Right lobe of liver (tissue), 6 donors: ENCODE measurements around the gene TSPAN31. TPM values are rescaled to one million over a fixed set of nuclear protein-coding genes. Genes with fewer than 3 reads are reported as not detected.
"Not testable (repeated sequence)": the region's sequence is repeated elsewhere in the genome, so short reads cannot be mapped to it uniquely, and the experiment has no call there.

Experiments used
- ATAC-seq, 4 donors: fragments of 200-7000 bp; cut with Tn5 transposase; one replicate each; pipeline ENCODE4 v1.9.1; 2020; ENCODE audit warnings: mild to moderate bottlenecking in 4 of 4, moderate library complexity in 4 of 4
- DNase-seq, 3 donors: peaks; one replicate each; pipeline ENCODE4 v3.0.0-alpha.2; 2020
- H3K27ac ChIP-seq, 3 donors: fragments of 200-600 bp; one replicate each; pipeline ENCODE4 v1.8.0; 2022
- H3K27me3 ChIP-seq, 2 donors: fragments of 200-600 bp; one replicate each; pipeline ENCODE4 v1.8.0; 2022
- H3K36me3 ChIP-seq, 4 donors: fragments of 200-600 bp; sonication (generic) in 1 of 4; one replicate each; pipeline versions ENCODE4 v1.5.1 to v1.8.0; 2017 to 2022; ENCODE audit warnings: control low read depth in 1 of 4
- H3K4me1 ChIP-seq, 4 donors: fragments of 200-600 bp; sonication (generic) in 1 of 4; one replicate each; pipeline versions ENCODE4 v1.5.1 to v1.8.0; 2017 to 2022; ENCODE audit warnings: control low read depth in 1 of 4
- H3K4me3 ChIP-seq, 3 donors: fragments of 200-600 bp; one replicate each; pipeline ENCODE4 v1.8.0; 2022
- H3K9me3 ChIP-seq, 4 donors: fragments of 200-600 bp; sonication (generic) in 1 of 4; one replicate each; pipeline versions ENCODE4 v1.5.1 to v1.8.0; 2017 to 2022; ENCODE audit warnings: control low read depth in 1 of 4
- CTCF ChIP-seq, 4 donors: fragments of 200-600 bp in 3 of 4; fragments of 450-650 bp in 1 of 4; IDR thresholded peaks; one replicate each; pipeline versions ENCODE4 v1.5.1 to v1.8.0; 2016 to 2022; ENCODE audit warnings: antibody characterized with exemption in 4 of 4, mild to moderate bottlenecking in 2 of 4
- POLR2A ChIP-seq: fragments of 450-650 bp; IDR thresholded peaks from one replicate; pipeline ENCODE4 v1.6.1; 2017; ENCODE audit warnings: antibody characterized with exemption, mild to moderate bottlenecking
- WGBS: methylation state at CpG from one replicate; pipeline ENCODE4 v1.1.6; 2018; ENCODE audit warnings: low coverage, low lambda C conversion rate; ENCODE audit not compliant: insufficient coverage; ENCODE audit errors: missing lambda C conversion rate; 5-methylcytosine and 5-hydroxymethylcytosine counted together
- intact Hi-C, 2 donors: fragments of 100-400 bp; cut with DNase I; formaldehyde crosslinking; loops; one replicate each; pipeline versions ENCODE4 v1.11.2 to v1.14.1; 2022
- total RNA-seq, 6 experiments: library from RNA; depleted of rRNA in 2 of 6; stranded (reverse); fragments of >200 nt in 2 of 6; fragmentation: NEBNext Ultra II Directional in 3 of 6; extraction: Animal tissue kit (Norgen Biotek cat#: 25700) in 3 of 6; gene quantifications; one replicate each; pipeline versions ENCODE4 v1.1.0 to v1.2.4, GENCODE V29; 2016 to 2023
- donor health status: DM: no; HTN: yes; CAD: no.
- donor health status: DM: no; HTN: no; CAD: no.
- donor health status: DM: no; HTN: no; CAD: no.
- donor health status: DM: no; HTN: yes; CAD: no.
- donor health status: DM: no; HTN: yes; CAD: no.

Gene TSPAN31
- total RNA-seq, 6 experiments from 2014 or later, result 15.1 to 34.4 (median 20.6) TPM

GRCh38 chr12:57771236-57771872, 26.5 kb downstream of the TSPAN31 start:
- ATAC-seq (peak; percentile 78 to 82 (median 79)), DNase-seq (peak; percentile 86 to 89 (median 89))
- H3K27me3 ChIP-seq, result no peaks in the 10 kb centered on the region
- intact Hi-C loops, result no loop called here
- peak overlapping the region; percentile 72 to 88 (median 79) for H3K4me3 ChIP-seq
- TF ChIP-seq POLR2A (no peak), CTCF (IDR thresholded peaks at IDR 0.05) (no peak)
- H3K27ac ChIP-seq, result peak overlapping the region; percentile 75 to 96 (median 75)
- under 1% methylated on average over 15 of the region's 16 CpGs for WGBS
- no peaks in the 10 kb centered on the region for H3K36me3 ChIP-seq
- H3K4me1 ChIP-seq, result peaks cover 2 to 11% (median 7%) of the 10 kb centered on the region in 4 donors
- no peaks in the 10 kb centered on the region for H3K9me3 ChIP-seq

- intact Hi-C loops, result no loop called here
- Histone ChIP-seq H3K27ac (peak within 1 kb of the TSS; percentile 75 to 96 (median 75)), H3K9me3 (no peaks in the 10 kb centered on the region), H3K4me1 (peaks cover 2 to 11% (median 7%) of the 10 kb centered on the region in 4 donors), H3K27me3 (no peaks in the 10 kb centered on the region), H3K36me3 (no peaks in the 10 kb centered on the region), H3K4me3 (peak within 1 kb of the TSS; percentile 72 to 88 (median 79))
- DNase-seq (peak; percentile 93 to 95 (median 95)), ATAC-seq (peak; percentile 92 to 96 (median 94))
- TF ChIP-seq POLR2A (peak; percentile 78), CTCF (IDR thresholded peaks at IDR 0.05) (no peak)
- WGBS, result 0% methylated on average over 22 of the region's 28 CpGs
Measured at GRCh38 chr12:57771873-57772428, 27.1 kb downstream of the TSPAN31 start, which contains the start of gene METTL1. TSS of gene METTL1 (minus strand) at chr12:57772105. CDS start at chr12:57772083, 22 bp downstream.

- Histone ChIP-seq H3K27me3 (no peaks in the 10 kb centered on the region), H3K4me1 (peaks cover 2 to 11% (median 7%) of the 10 kb centered on the region in 4 donors), H3K9me3 (no peaks in the 10 kb centered on the region), H3K36me3 (no peaks in the 10 kb centered on the region), H3K4me3 (peak within 1 kb of the TSS; percentile 72 to 88 (median 79)), H3K27ac (peak within 1 kb of the TSS; percentile 75 to 96 (median 75))
- peak; percentile 74 to 77 (median 77) for DNase-seq
- WGBS, result 9% methylated on average over 21 of the region's 67 CpGs
- peak; percentile 73 to 78 (median 76) for ATAC-seq
- TF ChIP-seq POLR2A, result no peak
- TF ChIP-seq CTCF (IDR thresholded peaks at IDR 0.05), result no peak
- intact Hi-C loops, result no loop called here
Measured at GRCh38 chr12:57772429-57773322, 27.8 kb downstream of the TSPAN31 start, which contains the start of gene EEF1AKMT3. TSS of gene EEF1AKMT3 (plus strand) at chr12:57772614. CDS start at chr12:57772725, 111 bp downstream.

DNA sequence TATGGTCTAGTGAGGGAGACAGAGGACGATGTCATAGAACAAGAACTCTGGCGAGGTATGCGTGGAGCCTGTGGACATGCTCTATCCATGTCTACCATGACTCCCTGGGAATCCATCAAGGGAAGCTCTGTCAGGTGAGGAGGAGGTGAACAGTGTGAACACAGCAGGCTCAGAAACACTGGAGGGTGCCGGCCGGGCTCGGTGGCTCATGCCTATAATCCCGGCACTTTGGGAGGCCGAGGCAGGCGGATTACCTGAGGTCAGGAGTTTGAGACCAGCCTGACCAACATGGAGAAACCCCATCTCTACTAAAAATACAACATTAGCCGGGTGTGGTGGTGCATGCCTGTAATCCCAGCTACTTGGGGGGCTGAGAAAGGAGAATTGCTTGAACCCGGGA, 29.8 kb downstream of the TSPAN31 start:
- H3K4me1 ChIP-seq, result peaks cover 2 to 11% (median 7%) of the 10 kb centered on the region in 4 donors
- H3K27me3 ChIP-seq, DNase-seq, H3K4me3 ChIP-seq, H3K9me3 ChIP-seq, H3K36me3 ChIP-seq, ATAC-seq, H3K27ac ChIP-seq, intact Hi-C loops: not testable (repeated sequence)
- WGBS, result 93% methylated on average over 10 of the region's 11 CpGs
